CD4-positive, alpha-beta T cell (primary cell): ENCODE results near the gene DCUN1D2. TPM values are rescaled to one million over a fixed set of nuclear protein-coding genes. Genes with fewer than 3 reads are reported as not detected.

Experiments used
- ATAC-seq: fragments of 200-7000 bp; cut with Tn5 transposase; one replicate; pipeline ENCODE4 v1.10.0; 2022; ENCODE audit warnings: mild to moderate bottlenecking; ENCODE audit not compliant: poor library complexity
- CTCF ChIA-PET: fragments of 350-600 bp; sonication (Branson Sonifier 250); formaldehyde crosslinking; loops from one replicate; lab custom pipeline; 2021; ENCODE audit warnings: antibody characterized with exemption, inconsistent platforms; lab: Charles Lee
- POLR2A ChIA-PET: fragments of 350-600 bp; sonication (Branson Sonifier 250); formaldehyde crosslinking; loops from one replicate; lab custom pipeline; 2021; ENCODE audit warnings: antibody characterized with exemption, inconsistent platforms; lab: Charles Lee
- DNase-seq, 14 experiments: peaks; one replicate each; pipeline ENCODE4 v3.0.0-alpha.2; 2013 to 2020; ENCODE audit warnings: mixed read lengths in 2 of 14
- H3K27ac ChIP-seq, 2 donors: one replicate each; pipeline versions ENCODE4 v1.5.1 to v1.7.0; 2013; ENCODE audit warnings: low read length in 2 of 2, low read depth in 1 of 2, mild to moderate bottlenecking in 1 of 2
- H3K27me3 ChIP-seq, 2 experiments: 1 replicate in 1 of 2; 2 replicates in 1 of 2; pipeline versions ENCODE4 v1.6.1 to v1.7.0; 2013; ENCODE audit warnings: low read length in 2 of 2, control low read depth in 1 of 2, mild to moderate bottlenecking in 1 of 2, moderate library complexity in 1 of 2; ENCODE audit not compliant: insufficient read depth in 2 of 2, control insufficient read depth in 1 of 2
- H3K36me3 ChIP-seq: one replicate; pipeline ENCODE4 v1.6.1; 2013; ENCODE audit warnings: low read length, control low read depth; ENCODE audit not compliant: insufficient read depth
- H3K4me1 ChIP-seq: one replicate; pipeline ENCODE4 v1.6.1; 2013; ENCODE audit warnings: low read length, control low read depth; ENCODE audit not compliant: insufficient read depth
- H3K4me3 ChIP-seq: one replicate; pipeline ENCODE4 v1.5.1; 2013; ENCODE audit warnings: mild to moderate bottlenecking, low read length, moderate library complexity
- H3K9me3 ChIP-seq, 2 experiments: 1 replicate in 1 of 2; 2 replicates in 1 of 2; pipeline versions ENCODE4 v1.6.1 to v1.7.0; 2013; ENCODE audit warnings: low read length in 2 of 2, mild to moderate bottlenecking in 2 of 2, control low read depth in 1 of 2, moderate library complexity in 1 of 2; ENCODE audit not compliant: control insufficient read depth in 1 of 2, insufficient read depth in 1 of 2
- H3K27ac Mint-ChIP-seq: one replicate; pipeline ENCODE4 v1.8.0; 2020; ENCODE audit warnings: mixed read lengths
- H3K27me3 Mint-ChIP-seq: one replicate; pipeline ENCODE4 v1.8.0; 2021; ENCODE audit warnings: mixed read lengths
- H3K36me3 Mint-ChIP-seq: one replicate; pipeline ENCODE4 v1.8.0; 2021; ENCODE audit warnings: low read depth, mixed read lengths
- H3K4me1 Mint-ChIP-seq: one replicate; pipeline ENCODE4 v1.8.0; 2021; ENCODE audit warnings: low read depth, mixed read lengths
- H3K4me3 Mint-ChIP-seq: one replicate; pipeline ENCODE4 v1.8.0; 2020; ENCODE audit warnings: mild to moderate bottlenecking, mixed read lengths
- H3K9me3 Mint-ChIP-seq: one replicate; pipeline ENCODE4 v1.8.0; 2020; ENCODE audit warnings: mixed read lengths
- CTCF ChIP-seq: fragments of 200-600 bp; IDR thresholded peaks from one replicate; pipeline ENCODE4 v1.8.0; 2022; ENCODE audit warnings: antibody characterized with exemption, mild to moderate bottlenecking
- intact Hi-C, 2 experiments: fragments of 100-400 bp; cut with DNase I in 1 of 2; cut with micrococcal nuclease in 1 of 2; formaldehyde crosslinking; loops; one replicate each; pipeline versions ENCODE4 v1.15.1 to v1.9.0; 2023 to 2025; cut with DNase I, micrococcal nuclease
- total RNA-seq, 174 experiments: library from RNA in 2 of 174; stranded (reverse) in 2 of 174; gene quantifications; one replicate each; pipeline ENCODE4 v1.2.3 and lab custom pipeline; 2021 to 2026

DCUN1D2 gene
- total RNA-seq, 2 experiments from 2014 or later, result 16.2 to 18.9 TPM

DNA sequence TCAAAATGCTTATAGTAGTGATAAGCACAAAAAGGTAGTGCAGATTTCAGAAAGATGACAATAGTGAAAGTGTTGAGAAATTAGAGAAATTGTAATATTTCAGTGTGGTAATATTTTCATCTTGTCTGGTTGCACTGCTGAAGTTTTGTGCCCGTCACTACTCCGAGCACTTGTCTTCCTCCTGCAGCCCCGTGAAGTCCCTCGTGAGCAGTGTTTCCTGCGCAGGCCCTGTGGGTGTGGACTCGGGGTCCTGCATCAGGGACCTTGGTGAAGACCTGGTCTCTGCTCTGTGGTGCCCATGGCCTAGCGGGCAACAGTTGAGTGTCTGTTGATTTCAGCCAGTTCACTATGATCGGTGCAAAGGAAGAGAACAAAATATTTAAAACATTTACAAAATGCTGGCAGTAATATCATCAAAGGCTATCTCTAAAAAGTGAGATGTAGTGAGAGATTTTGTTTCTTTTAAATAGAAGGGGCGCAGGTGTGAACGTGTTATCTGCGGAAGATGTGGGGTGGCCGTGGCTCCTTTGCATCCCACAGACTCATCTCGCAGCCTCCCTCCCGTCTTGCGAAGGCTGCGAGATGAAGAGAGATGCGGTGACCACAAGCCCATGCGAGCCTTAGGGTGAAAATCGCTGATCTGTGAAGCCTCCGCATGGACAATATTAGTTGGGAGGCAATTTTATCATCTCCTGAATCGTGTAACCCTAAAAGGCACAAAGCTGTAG lies 27.7 kb upstream of the DCUN1D2 start:
- no peak overlapping the region for H3K27ac ChIP-seq
- Mint-ChIP-seq H3K36me3 (peaks cover 37% of the 10 kb centered on the region), H3K27ac (no peak overlapping the region), H3K4me1 (no peaks in the 10 kb centered on the region), H3K27me3 (no peaks in the 10 kb centered on the region), H3K4me3 (no peak overlapping the region), H3K9me3 (no peaks in the 10 kb centered on the region)
- H3K36me3 ChIP-seq, result peaks cover 16% of the 10 kb centered on the region
- TF ChIP-seq CTCF, result no peak
- H3K4me1 ChIP-seq, result no peaks in the 10 kb centered on the region
- intact Hi-C loops, result no loop called here
- no peak for DNase-seq
- no peak overlapping the region for H3K4me3 ChIP-seq
- H3K27me3 ChIP-seq, result no peaks in the 10 kb centered on the region
- no peaks in the 10 kb centered on the region for H3K9me3 ChIP-seq
- ATAC-seq, result no peak
- CTCF ChIA-PET, result no interaction called here
- POLR2A ChIA-PET, result no interaction called here

DNA sequence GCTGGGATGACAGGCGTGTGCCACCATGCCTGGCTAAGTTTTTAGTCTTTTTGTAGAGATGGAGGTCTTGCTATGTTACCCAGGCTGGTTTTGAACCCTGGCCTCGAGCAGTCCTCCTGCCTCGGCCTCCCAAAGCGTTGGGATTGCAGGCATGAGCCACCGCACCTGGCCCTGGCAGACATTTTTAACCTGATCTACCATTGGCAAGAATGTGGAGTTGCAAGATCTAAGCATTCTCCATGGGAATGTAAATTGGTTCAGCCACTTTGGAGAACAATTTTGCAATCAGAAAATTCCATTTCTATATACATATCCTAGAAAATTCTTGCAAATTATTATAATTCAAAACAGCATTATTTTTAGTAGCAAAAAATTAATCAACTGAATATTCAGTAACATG lies 24.3 kb upstream of the DCUN1D2 start:
- H3K27me3 Mint-ChIP-seq, result no peaks in the 10 kb centered on the region
- no peak overlapping the region for H3K27ac ChIP-seq
- H3K9me3 ChIP-seq, result no peaks in the 10 kb centered on the region
- no peaks in the 10 kb centered on the region for H3K9me3 Mint-ChIP-seq
- H3K27ac Mint-ChIP-seq, result no peak overlapping the region
- H3K36me3 Mint-ChIP-seq, result peaks cover 42% of the 10 kb centered on the region
- intact Hi-C loops, result no loop called here
- TF ChIP-seq CTCF, result no peak
- H3K4me3 Mint-ChIP-seq, result no peak overlapping the region
- no peak overlapping the region for H3K4me3 ChIP-seq
- H3K4me1 ChIP-seq, result no peaks in the 10 kb centered on the region
- no peaks in the 10 kb centered on the region for H3K27me3 ChIP-seq
- H3K36me3 ChIP-seq, result peaks cover 21% of the 10 kb centered on the region
- POLR2A ChIA-PET, result no interaction called here
- H3K4me1 Mint-ChIP-seq, result no peaks in the 10 kb centered on the region
- ATAC-seq (no peak), DNase-seq (no peak)
- CTCF ChIA-PET, result no interaction called here

GRCh38 chr13:113513761-113514160 lies 23.2 kb upstream of the DCUN1D2 start:
- Histone ChIP-seq H3K4me1 (no peaks in the 10 kb centered on the region), H3K27me3 (no peaks in the 10 kb centered on the region), H3K4me3 (no peak overlapping the region), H3K9me3 (no peaks in the 10 kb centered on the region), H3K27ac (no peak overlapping the region), H3K36me3 (peaks cover 26% of the 10 kb centered on the region)
- Mint-ChIP-seq H3K4me1 (no peaks in the 10 kb centered on the region), H3K27ac (no peak overlapping the region), H3K27me3 (no peaks in the 10 kb centered on the region), H3K9me3 (no peaks in the 10 kb centered on the region), H3K4me3 (no peak overlapping the region), H3K36me3 (peaks cover 48% of the 10 kb centered on the region)
- ChIA-PET POLR2A (no interaction called here), CTCF (no interaction called here)
- DNase-seq (no peak), ATAC-seq (no peak)
- intact Hi-C loops, result no loop called here
- TF ChIP-seq CTCF, result no peak
